ENCODE results near the gene TMEM132C.

DNA sequence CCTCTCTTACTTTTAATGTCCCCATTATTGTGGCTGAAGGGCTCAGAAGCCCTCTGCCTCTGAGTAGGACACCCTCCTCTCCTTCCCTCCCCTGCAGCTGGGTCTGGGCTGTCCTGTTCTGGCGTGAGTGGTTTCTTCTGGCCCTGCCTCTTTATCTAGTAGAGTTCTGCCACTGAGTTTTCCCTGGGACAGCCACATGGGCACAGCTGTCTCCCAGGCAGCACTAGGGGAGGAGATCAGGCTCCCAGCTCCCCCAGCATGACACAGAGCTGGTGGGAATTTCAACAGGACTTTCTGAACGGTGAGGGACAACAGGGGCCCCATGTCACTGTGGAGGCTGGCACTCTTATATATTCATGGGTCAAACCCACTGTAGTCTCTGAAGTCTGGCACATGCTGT is 21.4 kb downstream of the TMEM132C start:
- TF ChIP-seq, protein P1, sequence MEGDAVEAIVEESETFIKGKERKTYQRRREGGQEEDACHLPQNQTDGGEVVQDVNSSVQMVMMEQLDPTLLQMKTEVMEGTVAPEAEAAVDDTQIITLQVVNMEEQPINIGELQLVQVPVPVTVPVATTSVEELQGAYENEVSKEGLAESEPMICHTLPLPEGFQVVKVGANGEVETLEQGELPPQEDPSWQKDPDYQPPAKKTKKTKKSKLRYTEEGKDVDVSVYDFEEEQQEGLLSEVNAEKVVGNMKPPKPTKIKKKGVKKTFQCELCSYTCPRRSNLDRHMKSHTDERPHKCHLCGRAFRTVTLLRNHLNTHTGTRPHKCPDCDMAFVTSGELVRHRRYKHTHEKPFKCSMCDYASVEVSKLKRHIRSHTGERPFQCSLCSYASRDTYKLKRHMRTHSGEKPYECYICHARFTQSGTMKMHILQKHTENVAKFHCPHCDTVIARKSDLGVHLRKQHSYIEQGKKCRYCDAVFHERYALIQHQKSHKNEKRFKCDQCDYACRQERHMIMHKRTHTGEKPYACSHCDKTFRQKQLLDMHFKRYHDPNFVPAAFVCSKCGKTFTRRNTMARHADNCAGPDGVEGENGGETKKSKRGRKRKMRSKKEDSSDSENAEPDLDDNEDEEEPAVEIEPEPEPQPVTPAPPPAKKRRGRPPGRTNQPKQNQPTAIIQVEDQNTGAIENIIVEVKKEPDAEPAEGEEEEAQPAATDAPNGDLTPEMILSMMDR (IDR thresholded peaks at IDR 0.05): no peak
- TF ChIP-seq POLR2AphosphoS5 (IDR thresholded peaks at IDR 0.05) (no peak), POLR2A (IDR thresholded peaks at IDR 0.05) (no peak), EP300 (IDR thresholded peaks at IDR 0.05) (no peak)
